ENCODE measurements around the gene PIP5K1B. TPM values are rescaled to one million over a fixed set of nuclear protein-coding genes. Genes with fewer than 3 reads are reported as not detected.

The PIP5K1B gene
- total RNA-seq, 2 experiments from 2014 or later: 2.3 to 3.1 TPM

GRCh38 chr9:68940573-68940972 lies 235.5 kb downstream of the PIP5K1B start:
- CTCF ChIA-PET: interaction anchor here (1.3 kb wide), 1 partner anchor 9 kb away, joined by 4 read pairs; no protein-coding TSS in a partner anchor
- POLR2A ChIA-PET: no interaction called here

DNA sequence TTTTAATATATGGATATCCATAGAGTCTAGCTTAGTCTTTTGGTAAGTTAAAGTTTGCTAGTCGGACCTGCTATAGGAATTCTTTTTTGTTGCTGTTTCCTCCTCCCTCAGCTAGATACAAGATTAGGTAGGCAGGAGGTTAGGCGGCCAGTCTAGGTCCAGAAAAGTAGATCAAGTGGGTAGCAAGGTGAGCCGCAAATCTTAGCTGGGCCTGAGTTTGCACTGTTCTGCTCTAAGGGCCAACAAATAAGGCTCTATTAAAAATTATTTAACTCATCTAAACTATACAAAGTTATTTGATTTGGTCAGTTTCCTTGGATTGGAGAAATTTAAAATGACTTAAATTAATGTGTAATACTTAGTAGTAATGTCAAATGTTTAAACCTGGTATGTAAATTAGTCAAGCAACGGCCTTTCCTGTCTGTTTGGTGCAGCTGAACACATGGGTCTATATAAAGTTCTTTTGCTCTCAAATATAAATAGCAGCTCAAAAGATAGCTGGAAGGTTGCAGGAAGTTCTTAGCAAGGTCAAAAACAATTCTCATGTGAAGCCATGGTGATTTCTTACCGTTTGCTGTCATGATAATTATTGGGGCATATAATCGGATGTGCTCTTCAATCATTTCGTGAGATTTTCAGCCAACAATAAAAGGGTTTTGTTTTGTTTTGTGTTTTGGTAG lies 236.9 kb downstream of the PIP5K1B start:
- POLR2A ChIA-PET: no interaction called here
- CTCF ChIA-PET: no interaction called here

GRCh38 chr9:68942790-68943189 lies 237.8 kb downstream of the PIP5K1B start:
- ChIA-PET POLR2A (no interaction called here), CTCF (no interaction called here)

DNA sequence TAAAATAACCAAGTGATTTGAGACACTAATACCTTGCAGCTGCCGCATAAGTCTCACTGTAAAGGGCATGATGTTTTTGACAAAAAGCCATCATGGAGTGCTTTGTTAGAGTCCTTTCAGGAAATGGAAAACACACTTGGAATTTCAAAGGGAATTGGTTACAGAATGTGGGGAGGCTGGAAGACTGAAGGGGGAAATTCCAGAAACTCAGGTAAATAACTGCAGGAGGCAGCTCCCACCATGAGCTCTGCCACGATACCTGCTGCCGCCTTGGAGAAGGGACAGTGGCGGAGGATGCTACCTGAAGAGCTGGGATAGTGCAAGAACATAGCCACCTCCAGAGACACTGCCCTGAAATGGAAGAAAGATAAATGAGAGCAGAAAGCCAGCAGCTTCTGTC lies 242.0 kb downstream of the PIP5K1B start:
- ChIA-PET CTCF (no interaction called here), POLR2A (no interaction called here)

DNA sequence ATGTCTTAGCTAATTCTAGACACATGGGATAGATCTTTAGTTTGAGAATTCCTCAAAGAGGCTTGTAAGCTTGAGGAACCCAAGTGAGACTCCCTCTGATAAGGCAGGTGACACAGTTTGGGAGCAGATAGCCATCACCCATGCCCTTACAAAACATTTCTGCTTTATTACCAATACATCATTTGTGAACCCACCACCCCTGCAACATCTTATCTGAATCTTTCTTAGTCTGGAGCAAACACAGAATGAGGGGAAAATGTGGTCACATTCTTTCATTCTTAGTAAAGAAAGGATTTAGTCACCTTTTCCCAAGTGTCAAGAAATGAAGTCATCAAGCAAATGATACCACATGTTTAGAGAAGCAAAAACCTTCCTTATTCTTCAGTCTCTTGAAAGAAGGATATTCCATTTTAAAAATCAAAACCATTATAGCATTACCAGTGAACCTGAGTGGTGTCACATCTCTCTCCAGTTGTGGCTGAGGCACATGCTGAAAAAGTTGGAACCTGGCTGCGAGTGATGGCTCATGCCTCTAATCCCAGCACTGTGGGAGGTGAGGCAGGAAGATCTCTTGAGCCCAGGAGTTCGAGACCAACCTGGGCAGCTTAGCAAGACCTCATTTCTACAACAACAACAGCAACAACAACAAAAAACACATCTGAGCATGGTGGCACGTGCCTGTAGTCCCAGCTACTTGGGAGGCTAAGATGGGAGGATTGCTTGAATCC lies 243.0 kb downstream of the PIP5K1B start:
- ChIA-PET POLR2A (interaction anchor here (0.7 kb wide), 1 partner anchor 378 kb away, joined by 3 read pairs; no protein-coding TSS in a partner anchor), CTCF (no interaction called here)

DNA sequence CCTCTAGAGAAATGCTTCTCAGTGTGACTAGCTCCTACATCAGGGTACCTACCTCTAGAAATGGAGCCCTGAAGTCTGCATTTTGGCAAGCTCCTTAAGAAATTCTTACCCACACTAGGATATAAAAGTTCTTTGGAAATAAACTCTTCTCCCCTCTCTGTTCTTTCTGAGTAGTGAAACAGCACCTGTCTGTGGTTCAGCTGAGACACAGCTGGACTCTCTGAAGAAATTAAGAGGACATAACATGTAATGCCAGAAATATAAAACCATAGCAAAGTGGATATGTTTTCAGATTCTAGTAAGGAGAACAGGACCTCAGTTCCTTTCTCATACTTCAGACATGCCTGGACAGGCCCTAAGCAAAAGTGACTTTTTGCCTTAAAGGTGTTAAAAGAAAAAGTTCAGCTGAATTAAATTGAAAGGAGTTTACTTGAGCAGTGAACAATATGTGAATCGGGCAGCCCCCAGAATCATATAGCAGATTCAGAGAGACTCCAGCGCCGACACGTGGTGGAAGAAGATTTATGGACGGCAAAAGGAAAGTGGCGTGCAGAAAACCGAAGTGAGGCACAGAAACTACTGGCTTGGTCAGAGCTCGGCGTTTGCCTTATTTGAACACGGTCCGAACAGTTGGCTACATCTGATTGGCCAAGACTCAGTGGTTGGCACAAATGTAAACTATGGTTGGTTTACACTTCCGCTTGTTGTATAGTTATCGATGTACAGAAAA lies 244.4 kb downstream of the PIP5K1B start:
- CTCF ChIA-PET: interaction anchor here (1.4 kb wide), 1 partner anchor 9 kb away, joined by 4 read pairs; no protein-coding TSS in a partner anchor
- POLR2A ChIA-PET: no interaction called here

- POLR2A ChIA-PET: no interaction called here
- CTCF ChIA-PET: interaction anchor here (1.4 kb wide), 1 partner anchor 10 kb away, joined by 4 read pairs; no protein-coding TSS in a partner anchor
These were observed 245.1 kb downstream of the PIP5K1B start for GRCh38 chr9:68950188-68950587.

GRCh38 chr9:68950689-68951088 lies 245.6 kb downstream of the PIP5K1B start:
- CTCF ChIA-PET: interaction anchor here (1.4 kb wide), 1 partner anchor 10 kb away, joined by 4 read pairs; no protein-coding TSS in a partner anchor
- POLR2A ChIA-PET: no interaction called here

DNA sequence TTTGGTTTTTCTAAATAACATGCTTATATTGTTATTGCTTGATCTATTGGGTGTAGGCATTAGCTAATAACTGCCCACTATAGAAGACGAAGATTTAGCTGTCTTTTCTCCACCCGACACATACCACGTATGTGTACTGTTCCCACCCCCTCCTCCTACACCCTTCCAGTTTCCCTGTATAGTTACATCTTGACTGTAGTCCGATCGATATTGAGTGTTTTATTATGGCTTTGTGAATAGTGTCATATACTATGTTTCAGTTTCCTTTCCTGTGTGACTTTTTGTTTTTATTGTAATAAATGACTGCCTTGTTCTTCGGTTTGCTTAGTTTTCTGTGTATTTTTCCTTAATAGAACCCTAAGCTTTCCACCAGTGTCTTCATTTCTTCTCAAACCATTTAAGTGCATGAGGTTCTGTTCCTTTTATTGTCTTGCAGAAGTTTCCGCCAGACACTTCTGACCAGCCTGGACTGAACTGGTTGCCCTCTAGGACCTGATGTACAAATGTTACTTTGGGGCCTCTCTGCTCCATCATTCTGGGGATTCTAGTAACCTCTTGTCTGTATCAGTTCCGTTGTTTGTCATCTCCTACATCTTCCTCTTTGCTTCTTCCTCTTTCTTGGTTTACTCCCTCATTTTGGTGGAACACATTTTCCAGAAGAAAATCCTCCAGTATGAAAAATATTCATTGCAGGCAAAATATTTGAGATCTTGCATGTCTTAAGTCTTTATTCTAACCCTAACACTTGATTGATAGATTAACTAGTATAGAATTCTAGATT lies 247.0 kb downstream of the PIP5K1B start:
- ChIA-PET CTCF (interaction anchor here (0.8 to 1.3 kb wide), 2 partner anchors 23 to 28 kb away, joined by 3 to 4 read pairs; no protein-coding TSS in a partner anchor), POLR2A (no interaction called here)

DNA sequence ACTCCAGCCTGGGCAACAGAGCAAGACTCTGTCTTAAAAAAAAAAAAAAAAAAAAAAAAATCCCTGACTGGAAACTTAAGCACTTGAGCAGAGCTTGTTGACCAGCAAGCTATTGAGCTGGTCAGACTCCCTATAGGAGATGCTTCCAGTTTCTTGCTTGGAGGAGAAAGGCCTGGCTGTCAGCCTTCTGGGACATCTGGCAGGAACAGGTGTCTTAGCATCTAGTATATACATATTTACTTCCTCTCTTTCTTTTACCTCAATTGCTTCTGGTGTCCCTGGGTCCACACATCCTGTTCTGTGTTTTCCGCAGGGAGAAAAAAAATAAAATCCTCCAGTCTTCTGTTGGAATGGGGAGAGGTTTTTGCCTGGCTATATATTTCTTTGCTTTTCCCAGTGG lies 248.7 kb downstream of the PIP5K1B start:
- ChIA-PET POLR2A (no interaction called here), CTCF (no interaction called here)

GRCh38 chr9:68955330-68955729 lies 250.3 kb downstream of the PIP5K1B start:
- POLR2A ChIA-PET: no interaction called here
- CTCF ChIA-PET: no interaction called here

- ChIA-PET CTCF (no interaction called here), POLR2A (no interaction called here)
These were observed 252.4 kb downstream of the PIP5K1B start for GRCh38 chr9:68957479-68957878.

DNA sequence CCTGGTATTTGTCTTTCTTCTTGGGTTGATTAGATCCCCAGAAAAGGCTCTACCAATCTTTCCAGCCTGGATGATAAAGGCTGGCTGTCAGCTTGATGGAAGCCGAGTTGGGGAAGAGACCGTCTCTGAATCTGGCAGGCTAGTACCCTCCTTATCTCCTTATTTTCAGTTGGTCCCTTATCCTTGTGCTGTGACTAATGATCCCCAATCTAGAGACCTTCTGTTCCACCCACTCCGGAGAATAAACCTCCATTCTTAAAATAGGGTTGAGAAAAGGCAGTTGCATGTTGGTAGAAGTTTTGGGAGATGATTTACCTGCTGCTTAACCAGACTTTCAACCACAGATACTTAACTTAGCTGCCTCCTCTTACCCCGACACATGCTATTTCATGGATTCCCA lies 256.5 kb downstream of the PIP5K1B start:
- ChIA-PET CTCF (no interaction called here), POLR2A (interaction anchor here (0.6 kb wide), 1 partner anchor 20 kb away, joined by 4 read pairs; no protein-coding TSS in a partner anchor)

GRCh38 chr9:68963416-68963815 lies 258.4 kb downstream of the PIP5K1B start:
- ChIA-PET POLR2A (no interaction called here), CTCF (no interaction called here)

DNA sequence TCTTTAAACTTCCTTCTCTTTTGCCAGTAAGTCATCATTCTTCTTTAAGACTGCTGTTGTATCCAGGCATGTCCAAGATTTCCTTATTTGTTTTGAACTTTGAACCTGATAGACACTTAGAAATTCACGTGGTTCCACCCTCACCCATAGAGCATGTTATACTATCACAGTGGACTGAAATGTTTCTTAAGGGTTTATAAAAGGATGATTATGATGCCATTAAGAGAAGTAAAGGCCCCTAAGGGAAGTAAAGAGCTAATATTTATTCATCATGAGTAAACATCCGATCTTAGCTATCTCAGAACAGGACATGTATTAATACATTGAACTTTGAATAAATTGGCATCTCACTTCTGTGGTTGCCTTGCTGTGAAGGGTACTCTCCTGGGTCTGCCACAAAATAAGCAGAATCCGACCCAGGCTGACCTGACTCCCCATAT lies 259.1 kb downstream of the PIP5K1B start:
- ChIA-PET POLR2A (no interaction called here), CTCF (no interaction called here)

- ChIA-PET CTCF (no interaction called here), POLR2A (no interaction called here)
These were observed 259.7 kb downstream of the PIP5K1B start for GRCh38 chr9:68964765-68965164.

DNA sequence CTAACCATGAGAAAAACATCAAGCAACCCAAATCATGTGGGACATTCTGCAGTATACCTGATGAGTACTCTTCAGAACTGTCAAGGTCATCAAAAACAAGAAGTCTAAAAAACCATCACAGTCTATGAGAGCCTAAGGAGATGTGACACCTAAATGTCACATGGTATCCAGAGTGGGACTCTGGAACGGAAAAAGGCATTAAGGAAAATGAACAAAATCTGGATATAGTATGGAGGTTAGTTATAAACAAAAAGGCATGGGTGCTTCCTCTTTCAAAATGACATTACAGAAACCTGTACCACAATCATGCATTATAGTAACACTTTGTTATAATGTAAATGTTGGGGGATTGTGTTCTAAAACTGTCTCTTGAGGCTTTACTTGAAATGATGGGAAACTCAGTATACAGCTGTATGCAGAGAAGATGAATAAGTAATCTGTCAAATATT lies 261.5 kb downstream of the PIP5K1B start:
- ChIA-PET POLR2A (no interaction called here), CTCF (no interaction called here)

DNA sequence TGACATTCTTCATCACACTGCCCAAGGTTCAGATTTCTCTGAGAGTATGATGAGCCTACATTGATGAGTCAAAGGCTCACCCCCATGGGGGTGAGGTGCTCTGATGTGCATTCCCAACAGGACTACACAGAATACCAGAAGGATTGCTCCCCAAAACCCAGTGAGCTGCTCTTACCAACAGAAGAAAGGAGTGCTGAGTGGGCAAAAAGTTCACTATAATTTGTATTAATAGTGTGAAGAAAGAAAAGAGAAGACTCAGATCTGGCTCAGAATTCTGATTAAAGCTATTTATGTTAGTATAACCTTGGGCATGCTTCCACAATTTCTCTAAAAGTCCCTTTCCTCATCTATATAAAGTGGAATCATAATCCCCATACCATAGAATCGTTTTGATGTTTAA lies 262.8 kb downstream of the PIP5K1B start:
- CTCF ChIA-PET: interaction anchor here (0.7 kb wide), 1 partner anchor 51 kb away, joined by 3 read pairs; no protein-coding TSS in a partner anchor

DNA sequence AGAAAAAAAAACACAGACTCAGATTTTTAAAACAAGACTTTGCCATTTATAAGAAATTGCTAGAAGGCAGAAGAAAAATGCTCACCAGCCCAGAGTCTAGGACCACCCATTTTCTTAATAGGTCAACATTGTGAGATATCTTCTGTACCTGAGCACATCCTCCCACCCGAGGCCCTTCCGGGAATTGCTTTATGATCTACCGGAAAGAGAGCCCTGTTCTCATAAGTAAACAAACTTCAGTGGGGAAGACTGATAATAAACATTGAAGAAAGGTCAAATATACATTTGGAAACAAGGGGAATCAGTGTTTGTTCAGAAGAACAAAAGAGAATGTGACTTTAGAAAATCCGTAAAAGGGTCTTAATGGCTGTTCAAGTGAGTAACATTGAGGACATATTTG lies 264.5 kb downstream of the PIP5K1B start:
- ChIA-PET CTCF (no interaction called here), POLR2A (no interaction called here)

More for the DNA sequence above, 262.8 kb downstream of the PIP5K1B start:
- POLR2A ChIA-PET: interaction anchor here (0.5 kb wide), 1 partner anchor 369 kb away, joined by 9 read pairs; no protein-coding TSS in a partner anchor

DNA sequence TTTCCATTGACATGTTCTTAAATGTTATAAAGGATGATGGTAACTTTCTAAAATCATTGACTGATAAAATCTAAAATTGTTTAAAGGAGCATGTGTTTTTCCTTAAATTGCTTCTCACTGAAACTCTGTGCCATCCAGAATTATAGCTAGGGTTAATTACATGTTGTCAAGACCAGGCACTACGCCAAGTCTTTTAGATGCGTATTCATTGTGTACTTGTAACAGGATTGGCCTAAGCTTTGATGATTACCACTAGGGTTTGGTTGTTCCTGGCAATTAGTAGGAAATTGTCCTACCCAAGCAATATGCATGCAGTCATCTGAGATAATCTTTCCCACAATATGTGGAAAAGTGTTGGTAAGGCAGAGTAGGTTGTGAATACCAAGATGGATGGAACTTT lies 265.1 kb downstream of the PIP5K1B start:
- CTCF ChIA-PET: no interaction called here
- POLR2A ChIA-PET: no interaction called here

Measured in activated CD8-positive, alpha-beta memory T cell treated with anti-CD3 and anti-CD28 coated beads for 36 hours (primary cell).